ENCODE measurements around the gene PROZ.
"Not testable (repeated sequence)": the region's sequence is repeated elsewhere in the genome, so short reads cannot be mapped to it uniquely, and the experiment has no call there.

Gene PROZ

DNA sequence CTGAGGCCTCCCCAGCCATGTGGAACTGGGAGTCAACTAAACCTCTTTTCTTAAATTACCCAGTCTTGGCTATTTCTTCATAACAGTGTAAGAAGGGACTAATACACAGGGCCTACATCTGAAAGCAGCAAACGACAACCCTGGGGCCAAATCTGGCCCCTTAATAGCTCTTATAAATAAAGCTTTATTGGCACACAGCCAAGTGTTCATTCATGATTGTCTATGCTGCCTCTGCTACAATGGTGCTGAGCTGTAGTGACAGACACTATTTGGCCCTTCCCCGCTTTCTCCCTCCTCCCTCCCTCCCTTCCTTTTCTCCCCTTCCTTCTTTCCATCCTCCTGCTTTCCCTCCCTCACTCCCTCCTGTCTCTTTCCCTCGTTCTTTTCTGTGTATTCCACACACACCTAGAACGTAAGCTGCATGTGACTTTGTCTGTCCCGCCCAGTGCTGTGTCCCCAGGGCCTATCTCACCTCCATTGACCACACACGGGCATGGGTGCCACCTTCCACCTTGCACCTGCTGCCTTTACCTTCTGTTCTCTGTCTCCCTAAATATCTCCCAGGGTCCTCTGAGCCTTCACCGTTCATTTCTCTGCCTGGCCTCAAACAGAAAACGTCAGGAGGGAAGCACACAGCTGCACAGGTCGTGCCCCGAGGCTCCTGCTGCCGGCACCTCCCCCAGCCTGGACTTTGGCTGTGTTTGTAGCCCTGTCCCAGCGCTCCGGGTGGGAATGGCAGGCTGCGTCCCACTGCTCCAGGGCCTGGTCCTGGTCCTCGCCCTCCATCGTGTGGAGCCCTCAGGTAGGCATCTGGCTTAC is at the start of gene PROZ:
Gene PROZ, plus strand, starts transcription at position 720 of the 819 bp plus-strand sequence. Its CDS starts 13 bp downstream, at position 733.
- DNase-seq: no peak

- no peak for DNase-seq
Observed at GRCh38 chr13:113109151-113110047, 49.0 kb upstream of the PROZ start.

- no peak for DNase-seq
Observed at GRCh38 chr13:113110048-113110851, 48.2 kb upstream of the PROZ start.

DNA sequence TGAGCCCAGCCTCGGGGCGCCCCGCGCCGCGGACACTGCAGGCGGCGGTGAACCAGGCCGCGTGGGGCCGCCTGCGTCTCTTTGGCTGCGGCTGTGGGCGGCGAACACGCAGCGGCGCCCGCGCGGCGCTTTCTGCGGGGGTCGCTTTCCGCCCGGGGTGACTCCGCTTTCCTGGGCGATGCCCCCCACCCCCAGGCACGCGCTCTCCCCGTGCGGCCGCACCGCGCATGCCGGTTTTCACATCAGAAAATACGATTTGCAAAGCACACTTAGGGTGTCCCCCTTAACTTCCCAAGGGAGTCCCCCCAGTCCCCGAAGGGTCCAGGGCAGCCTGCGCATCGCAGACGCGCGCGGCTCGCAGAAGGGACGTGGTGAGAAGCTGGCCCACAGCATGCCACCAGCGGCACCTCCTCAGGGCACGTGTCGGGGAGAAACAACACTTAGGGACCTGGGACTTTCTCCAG is 47.6 kb upstream of the PROZ start:
- DNase-seq: no peak

DNA sequence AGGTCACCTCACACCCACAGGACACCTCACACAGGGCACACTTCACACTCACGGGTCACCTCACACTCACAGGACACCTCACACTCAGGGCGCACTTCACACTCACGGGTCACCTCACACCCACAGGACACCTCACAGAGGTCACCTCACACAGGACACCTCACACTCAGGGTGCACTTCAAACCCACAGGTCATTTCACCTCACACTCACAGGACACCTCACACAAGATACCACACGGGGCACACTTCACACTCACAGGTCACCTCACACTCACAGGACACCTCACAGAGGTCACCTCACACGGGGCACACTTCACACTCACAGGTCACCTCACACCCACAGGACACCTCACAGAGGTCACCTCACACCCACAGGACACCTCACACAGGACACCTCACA is 46.6 kb upstream of the PROZ start:
- not testable (repeated sequence) for DNase-seq

- not testable (repeated sequence) for DNase-seq
Observed at GRCh38 chr13:113112475-113112874, 46.0 kb upstream of the PROZ start.

- DNase-seq: no peak
Observed at GRCh38 chr13:113112893-113113845, 45.3 kb upstream of the PROZ start.

- no peak for DNase-seq
Observed at GRCh38 chr13:113113846-113114271, 44.6 kb upstream of the PROZ start.

DNA sequence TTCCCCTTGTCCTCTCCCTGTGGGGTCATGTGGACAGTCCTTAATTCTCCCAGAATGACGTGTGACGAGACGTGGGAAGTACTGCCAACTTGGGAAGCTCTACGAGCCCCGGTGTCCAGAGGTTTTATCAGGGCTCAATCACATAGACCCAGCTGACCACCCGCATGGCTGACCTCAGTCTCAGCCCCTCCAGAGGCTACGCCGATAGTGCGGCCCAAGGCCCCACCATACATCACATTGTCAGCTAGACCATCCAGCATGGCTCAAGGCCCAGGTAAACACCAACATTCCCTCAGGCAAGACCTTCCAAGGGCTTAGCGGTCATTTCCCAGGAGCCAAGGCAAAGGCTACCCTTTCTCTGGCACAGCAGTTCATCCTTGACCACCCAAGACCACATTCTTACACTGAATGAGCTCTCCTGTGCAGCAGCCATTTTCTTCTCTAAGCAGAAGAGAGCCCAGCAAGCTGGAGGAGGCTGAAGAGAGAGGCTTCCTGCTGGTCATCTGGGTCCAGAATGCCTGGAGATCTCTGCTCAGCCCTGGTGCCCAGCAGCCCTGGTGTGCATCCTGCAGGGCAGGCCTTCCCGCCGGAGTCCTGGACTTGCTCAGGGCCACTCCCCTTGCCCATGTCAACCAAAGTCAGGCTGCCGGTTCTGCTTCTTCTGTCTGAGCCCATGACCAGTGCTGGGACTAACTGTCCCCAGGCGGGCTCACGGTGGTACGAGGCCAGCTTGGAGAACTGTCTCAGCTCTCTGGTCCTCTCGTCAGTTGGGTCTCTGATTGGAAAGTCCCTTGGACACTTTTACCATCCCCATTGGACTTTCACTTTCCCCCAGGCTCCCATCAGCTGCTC is 43.7 kb upstream of the PROZ start:
- DNase-seq: no peak

DNA sequence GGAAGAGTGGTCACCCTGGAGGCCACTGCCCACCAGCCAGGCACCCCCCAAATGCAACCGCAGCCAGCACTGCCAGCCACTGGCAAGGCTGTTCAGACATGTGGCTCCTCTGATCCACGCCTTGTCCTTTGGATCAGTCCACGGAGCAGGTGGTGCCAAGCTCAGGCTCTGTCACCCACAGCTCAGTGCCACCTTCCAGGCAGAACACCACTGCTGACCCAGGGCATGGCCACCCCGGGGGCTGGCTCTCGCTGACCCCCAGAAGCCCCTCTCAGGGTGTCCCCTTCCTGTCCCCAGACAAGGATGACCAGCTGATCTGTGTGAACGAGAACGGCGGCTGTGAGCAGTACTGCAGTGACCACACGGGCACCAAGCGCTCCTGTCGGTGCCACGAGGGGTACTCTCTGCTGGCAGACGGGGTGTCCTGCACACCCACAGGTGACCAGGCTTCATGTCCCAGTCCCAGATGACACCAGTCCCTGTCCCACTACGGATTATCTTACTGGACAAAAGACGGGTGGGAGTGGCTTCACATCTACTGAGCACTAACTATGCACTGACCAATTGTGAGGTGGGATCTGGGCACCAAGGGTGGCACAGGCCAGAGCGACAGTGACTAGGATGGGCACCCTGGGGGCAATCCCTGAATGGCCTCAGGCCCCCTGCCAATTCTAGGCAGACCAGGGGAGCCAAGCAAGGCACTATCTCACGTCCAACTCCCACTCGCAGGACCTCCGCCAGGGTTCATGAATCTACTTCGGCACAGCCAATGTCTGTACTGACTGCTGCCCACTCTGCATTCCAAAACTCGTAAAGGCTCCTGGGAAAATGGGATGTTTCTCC is 42.9 kb upstream of the PROZ start:
- no peak for DNase-seq

DNA sequence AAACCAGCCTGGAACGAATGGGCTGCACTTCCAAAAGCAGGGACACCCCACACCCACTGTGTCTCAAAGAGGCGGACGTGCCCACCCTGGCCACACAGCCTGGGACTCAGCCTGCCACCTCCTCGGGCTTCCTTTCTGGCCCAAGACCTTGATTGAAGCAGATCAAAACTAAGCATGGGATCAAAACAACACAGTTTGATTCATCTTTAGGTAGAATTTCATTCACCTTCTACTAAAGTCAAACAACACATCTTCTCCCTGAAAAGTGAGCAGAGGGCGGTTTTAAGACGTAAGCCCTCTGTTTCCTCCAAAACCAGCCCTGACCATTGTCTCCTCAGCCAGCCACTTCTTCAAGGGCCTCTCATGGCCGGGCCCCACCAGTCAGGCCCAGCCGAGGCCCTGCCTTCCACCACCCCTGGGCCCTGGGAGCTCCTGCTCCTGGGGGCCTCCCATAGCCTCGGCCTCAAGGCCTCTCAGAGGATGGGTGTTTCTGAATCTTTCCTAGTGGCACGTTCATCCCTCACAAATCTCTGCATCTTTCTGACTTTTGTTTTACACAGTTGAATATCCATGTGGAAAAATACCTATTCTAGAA is 42.1 kb upstream of the PROZ start:
- DNase-seq: no peak

DNA sequence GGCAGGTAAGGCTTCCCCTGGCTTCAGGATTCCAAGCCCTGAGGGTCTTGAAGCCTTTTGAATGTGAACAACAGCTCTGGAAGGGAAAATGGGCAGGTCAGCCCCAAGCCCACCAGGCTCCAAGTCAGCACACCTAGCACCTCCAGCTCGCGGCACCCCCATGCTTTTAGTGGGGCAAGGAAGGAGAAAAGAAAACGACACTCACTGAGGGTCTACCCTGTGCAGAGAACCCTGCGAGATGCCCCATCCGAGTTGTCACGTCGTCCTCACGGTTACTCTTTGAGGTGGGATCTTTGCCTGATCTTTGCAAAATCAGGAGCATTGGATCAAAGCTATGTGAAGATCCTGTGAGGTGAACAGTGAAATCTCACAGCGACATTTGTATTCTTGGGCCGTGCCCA is 41.6 kb upstream of the PROZ start:
- DNase-seq: no peak

DNA sequence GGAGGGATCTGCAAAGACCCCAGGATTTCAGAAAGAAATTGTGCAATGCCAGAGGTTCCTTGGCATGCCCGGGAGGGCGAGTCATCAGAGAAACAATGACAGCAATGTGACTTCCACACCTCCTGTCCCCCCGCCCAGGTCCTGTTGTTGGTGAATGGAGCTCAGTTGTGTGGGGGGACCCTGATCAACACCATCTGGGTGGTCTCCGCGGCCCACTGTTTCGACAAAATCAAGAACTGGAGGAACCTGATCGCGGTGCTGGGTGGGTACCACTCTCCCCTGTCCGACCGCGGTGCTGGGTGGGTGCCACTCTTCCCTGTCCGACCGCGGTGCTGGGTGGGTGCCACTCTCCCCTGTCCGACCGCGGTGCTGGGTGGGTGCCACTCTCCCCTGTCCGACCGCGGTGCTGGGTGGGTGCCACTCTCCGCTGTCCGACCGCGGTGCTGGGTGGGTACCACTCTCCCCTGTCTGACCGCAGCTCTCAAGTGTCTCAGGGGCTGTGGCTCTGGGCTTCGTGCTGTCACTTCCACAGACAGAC is 41.0 kb upstream of the PROZ start:
- DNase-seq: no peak

DNA sequence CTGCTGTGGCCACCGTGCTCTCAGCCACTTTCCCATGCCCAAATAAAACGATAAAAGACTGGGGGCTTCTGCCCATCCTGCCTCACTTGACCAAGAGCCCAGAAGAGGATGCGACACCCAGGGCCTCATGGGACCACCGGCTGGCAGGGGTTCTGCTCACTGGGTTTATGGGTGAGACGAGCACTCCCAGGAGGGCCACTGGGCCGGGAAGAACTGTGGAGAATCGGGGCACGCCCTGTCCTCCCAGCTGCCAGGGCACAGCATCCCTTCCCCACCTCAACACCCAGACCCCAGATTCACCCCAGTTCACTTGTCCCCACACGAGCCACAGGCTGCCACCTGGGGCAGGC is 40.6 kb upstream of the PROZ start:
- DNase-seq: no peak

DNA sequence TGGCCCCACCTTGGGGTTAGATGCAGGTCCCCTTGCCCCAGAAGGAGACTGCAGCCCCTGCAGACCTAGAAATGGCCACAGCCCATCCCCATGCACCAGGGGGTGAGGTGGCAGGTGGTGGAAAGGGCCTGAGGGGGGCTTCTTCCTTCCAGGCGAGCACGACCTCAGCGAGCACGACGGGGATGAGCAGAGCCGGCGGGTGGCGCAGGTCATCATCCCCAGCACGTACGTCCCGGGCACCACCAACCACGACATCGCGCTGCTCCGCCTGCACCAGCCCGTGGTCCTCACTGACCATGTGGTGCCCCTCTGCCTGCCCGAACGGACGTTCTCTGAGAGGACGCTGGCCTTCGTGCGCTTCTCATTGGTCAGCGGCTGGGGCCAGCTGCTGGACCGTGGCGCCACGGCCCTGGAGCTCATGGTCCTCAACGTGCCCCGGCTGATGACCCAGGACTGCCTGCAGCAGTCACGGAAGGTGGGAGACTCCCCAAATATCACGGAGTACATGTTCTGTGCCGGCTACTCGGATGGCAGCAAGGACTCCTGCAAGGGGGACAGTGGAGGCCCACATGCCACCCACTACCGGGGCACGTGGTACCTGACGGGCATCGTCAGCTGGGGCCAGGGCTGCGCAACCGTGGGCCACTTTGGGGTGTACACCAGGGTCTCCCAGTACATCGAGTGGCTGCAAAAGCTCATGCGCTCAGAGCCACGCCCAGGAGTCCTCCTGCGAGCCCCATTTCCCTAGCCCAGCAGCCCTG is 40.0 kb upstream of the PROZ start:
- DNase-seq: no peak

DNA sequence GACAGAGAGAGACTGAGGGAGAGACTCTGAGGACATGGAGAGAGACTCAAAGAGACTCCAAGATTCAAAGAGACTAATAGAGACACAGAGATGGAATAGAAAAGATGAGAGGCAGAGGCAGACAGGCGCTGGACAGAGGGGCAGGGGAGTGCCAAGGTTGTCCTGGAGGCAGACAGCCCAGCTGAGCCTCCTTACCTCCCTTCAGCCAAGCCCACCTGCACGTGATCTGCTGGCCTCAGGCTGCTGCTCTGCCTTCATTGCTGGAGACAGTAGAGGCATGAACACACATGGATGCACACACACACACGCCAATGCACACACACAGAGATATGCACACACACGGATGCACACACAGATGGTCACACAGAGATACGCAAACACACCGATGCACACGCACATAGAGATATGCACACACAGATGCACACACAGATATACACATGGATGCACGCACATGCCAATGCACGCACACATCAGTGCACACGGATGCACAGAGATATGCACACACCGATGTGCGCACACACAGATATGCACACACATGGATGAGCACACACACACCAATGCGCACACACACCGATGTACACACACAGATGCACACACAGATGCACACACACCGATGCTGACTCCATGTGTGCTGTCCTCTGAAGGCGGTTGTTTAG is 39.2 kb upstream of the PROZ start:
- DNase-seq: no peak

GRCh38 chr13:113119822-113120189 is 38.6 kb upstream of the PROZ start:
- no peak for DNase-seq
